Measurements from ENCODE around the gene REEP1.

- TF ChIP-seq PAX5 (IDR thresholded peaks at IDR 0.05; ENCODE audit: insufficient read depth, low read length, severe bottlenecking) = no peak
- no peak for TF ChIP-seq POLR2AphosphoS5 (IDR thresholded peaks at IDR 0.05; ENCODE audit: low read depth, low read length)
- no peak for TF ChIP-seq SPI1 (IDR thresholded peaks at IDR 0.05; ENCODE audit: low read depth, low read length)
Observed at GRCh38 chr2:86301009-86301408, 36.4 kb downstream of the REEP1 start.
